ENCODE measurements around the gene MTR.

MTR gene

GRCh38 chr1:236841341-236841740, 46.2 kb downstream of the MTR start:
- no peak for TF ChIP-seq NFIC (IDR thresholded peaks at IDR 0.05)
- no peak for TF ChIP-seq USF1 (IDR thresholded peaks at IDR 0.05)
- no peak for TF ChIP-seq EP300 (IDR thresholded peaks at IDR 0.05; ENCODE audit: borderline replicate concordance)
- TF ChIP-seq CEBPB (IDR thresholded peaks at IDR 0.05), result no peak
- no peak for TF ChIP-seq RAD21 (IDR thresholded peaks at IDR 0.05; ENCODE audit: low read depth)
- TF ChIP-seq YY1 (IDR thresholded peaks at IDR 0.05; ENCODE audit: low read depth), result no peak
- TF ChIP-seq TCF12 (IDR thresholded peaks at IDR 0.05; ENCODE audit: low read depth), result no peak
- TF ChIP-seq EGR1 (IDR thresholded peaks at IDR 0.05), result no peak
- no peak for TF ChIP-seq CREB1 (IDR thresholded peaks at IDR 0.05; ENCODE audit: low read depth)
- no peak for TF ChIP-seq TEAD4 (IDR thresholded peaks at IDR 0.05)
- TF ChIP-seq TAF1 (IDR thresholded peaks at IDR 0.05; ENCODE audit: low read depth), result no peak
- no peak for TF ChIP-seq ZBTB7A (IDR thresholded peaks at IDR 0.05; ENCODE audit: low read depth)
- TF ChIP-seq FOXM1 (IDR thresholded peaks at IDR 0.05; ENCODE audit: borderline replicate concordance, low read depth), result no peak

GRCh38 chr1:236844499-236845271, 49.6 kb downstream of the MTR start:
- TF ChIP-seq TEAD4 (IDR thresholded peaks at IDR 0.05) (no peak), USF1 (IDR thresholded peaks at IDR 0.05) (no peak), NFIC (IDR thresholded peaks at IDR 0.05) (no peak), TAF1 (IDR thresholded peaks at IDR 0.05; ENCODE audit: low read depth) (no peak), EGR1 (IDR thresholded peaks at IDR 0.05) (no peak), FOXM1 (IDR thresholded peaks at IDR 0.05; ENCODE audit: borderline replicate concordance, low read depth) (no peak), TCF12 (IDR thresholded peaks at IDR 0.05; ENCODE audit: low read depth) (no peak)

- TF ChIP-seq YY1 (IDR thresholded peaks at IDR 0.05; ENCODE audit: low read depth), result no peak
- no peak for TF ChIP-seq USF1 (IDR thresholded peaks at IDR 0.05)
- TF ChIP-seq TCF12 (IDR thresholded peaks at IDR 0.05; ENCODE audit: low read depth), result no peak
- no peak for TF ChIP-seq FOXM1 (IDR thresholded peaks at IDR 0.05; ENCODE audit: borderline replicate concordance, low read depth)
- TF ChIP-seq CREB1 (IDR thresholded peaks at IDR 0.05; ENCODE audit: low read depth), result no peak
- TF ChIP-seq REST (IDR thresholded peaks at IDR 0.05; ENCODE audit: low read depth), result no peak
- no peak for TF ChIP-seq EP300 (IDR thresholded peaks at IDR 0.05; ENCODE audit: borderline replicate concordance)
- no peak for TF ChIP-seq CEBPB (IDR thresholded peaks at IDR 0.05)
- no peak for TF ChIP-seq TAF1 (IDR thresholded peaks at IDR 0.05; ENCODE audit: low read depth)
- TF ChIP-seq TEAD4 (IDR thresholded peaks at IDR 0.05), result no peak
- TF ChIP-seq MAX (IDR thresholded peaks at IDR 0.05), result no peak
- TF ChIP-seq RAD21 (IDR thresholded peaks at IDR 0.05; ENCODE audit: low read depth), result no peak
- no peak for TF ChIP-seq EGR1 (IDR thresholded peaks at IDR 0.05)
- no peak for TF ChIP-seq NFIC (IDR thresholded peaks at IDR 0.05)
- no peak for TF ChIP-seq ZBTB7A (IDR thresholded peaks at IDR 0.05; ENCODE audit: low read depth)
These were observed 50.7 kb downstream of the MTR start for GRCh38 chr1:236845830-236846229.

GRCh38 chr1:236848274-236848923, 53.3 kb downstream of the MTR start:
- TF ChIP-seq USF1 (IDR thresholded peaks at IDR 0.05), result no peak
- TF ChIP-seq CEBPB (IDR thresholded peaks at IDR 0.05), result no peak
- TF ChIP-seq REST (IDR thresholded peaks at IDR 0.05; ENCODE audit: low read depth), result no peak
